ENCODE data around the gene FSTL3. TPM values are rescaled to one million over a fixed set of nuclear protein-coding genes. Genes with fewer than 3 reads are reported as not detected.

FSTL3 gene
- total and polyA plus RNA-seq, 10 of the 15 experiments (the other 5 are each of a cell fraction or from before 2014, with no cell fraction given) = 0.42 to 13.5 (median 3.6) TPM

DNA sequence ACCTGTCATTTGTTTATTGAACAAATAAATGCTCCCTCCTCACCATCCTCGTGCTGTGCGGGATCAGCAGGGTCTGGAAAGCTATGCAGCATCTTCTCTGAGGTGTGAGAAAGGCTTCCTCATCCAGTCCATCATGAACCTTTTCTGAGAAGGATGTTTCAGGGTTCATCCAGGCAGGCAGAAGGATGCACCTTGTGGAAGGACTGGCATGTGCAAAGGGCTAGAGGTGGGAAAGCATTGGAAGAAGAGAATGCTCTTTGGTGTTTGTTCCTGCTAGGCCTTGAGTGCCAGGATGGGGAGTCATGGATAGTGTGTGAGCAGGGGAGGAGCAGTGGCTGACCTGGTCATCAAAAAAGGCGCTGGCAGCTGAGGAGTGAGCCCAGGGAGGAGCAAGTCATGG is 39.2 kb downstream of the FSTL3 start (continued):
- TF ChIP-seq, protein P1, sequence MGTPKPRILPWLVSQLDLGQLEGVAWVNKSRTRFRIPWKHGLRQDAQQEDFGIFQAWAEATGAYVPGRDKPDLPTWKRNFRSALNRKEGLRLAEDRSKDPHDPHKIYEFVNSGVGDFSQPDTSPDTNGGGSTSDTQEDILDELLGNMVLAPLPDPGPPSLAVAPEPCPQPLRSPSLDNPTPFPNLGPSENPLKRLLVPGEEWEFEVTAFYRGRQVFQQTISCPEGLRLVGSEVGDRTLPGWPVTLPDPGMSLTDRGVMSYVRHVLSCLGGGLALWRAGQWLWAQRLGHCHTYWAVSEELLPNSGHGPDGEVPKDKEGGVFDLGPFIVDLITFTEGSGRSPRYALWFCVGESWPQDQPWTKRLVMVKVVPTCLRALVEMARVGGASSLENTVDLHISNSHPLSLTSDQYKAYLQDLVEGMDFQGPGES (IDR thresholded peaks at IDR 0.05) = no peak
- TF ChIP-seq SMC3 (IDR thresholded peaks at IDR 0.05; ENCODE audit: borderline replicate concordance, low read length) = no peak

DNA sequence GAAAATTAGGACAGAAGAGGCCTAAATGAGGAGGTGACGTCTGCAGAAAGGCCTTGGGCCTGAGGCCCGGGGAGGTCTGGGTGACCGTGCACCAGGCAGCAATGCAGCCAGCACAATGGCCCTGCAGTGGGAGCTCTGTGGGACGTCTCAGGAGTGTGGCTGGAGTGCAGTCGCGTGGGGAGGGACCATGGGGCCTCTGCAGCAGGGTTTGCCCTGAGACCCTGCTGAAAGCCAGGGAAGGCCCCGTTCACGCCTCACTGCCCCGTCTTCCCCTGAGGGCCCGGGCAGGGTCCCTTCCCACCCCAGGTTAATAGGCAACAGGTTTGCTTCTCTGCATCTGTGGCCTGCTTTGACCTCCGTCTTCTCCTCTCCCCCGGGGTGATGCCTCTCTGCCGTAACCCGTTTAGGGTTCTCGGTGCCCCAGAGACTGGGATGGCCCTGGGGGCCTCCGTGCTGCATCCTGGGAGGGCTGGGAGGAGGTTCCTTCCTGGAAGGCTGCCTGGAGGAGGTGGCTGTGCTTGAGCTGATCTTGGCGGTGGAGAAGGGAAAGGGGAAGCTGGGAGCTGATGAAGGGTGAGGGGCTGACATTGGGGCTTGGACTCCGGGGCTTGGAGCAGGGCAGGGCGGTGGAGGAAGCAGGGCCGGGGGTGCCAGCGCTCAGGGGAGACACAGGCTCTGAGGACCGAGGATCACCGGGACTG is 42.2 kb downstream of the FSTL3 start:
- Histone ChIP-seq H2AFZ (ENCODE audit: control insufficient read depth, low read depth, low read length) (no peak overlapping the region), H3K79me2 (ENCODE audit: control insufficient read depth, insufficient read depth, low read length) (no peaks in the 10 kb centered on the region), H3K4me2 (ENCODE audit: control insufficient read depth, insufficient read depth) (0 out of 2 replicates have a peak overlapping the region, but pooled peaks have one; percentile 7), H3K27me3 (replicated peaks in 1 of 2; ENCODE audit: control insufficient read depth in 2 of 2, insufficient read depth in 2 of 2, low read length in 1 of 2) (no peaks in the 10 kb centered on the region), H3K9me3 (replicated peaks; ENCODE audit: control insufficient read depth, insufficient read depth, low read length) (peaks cover 5% of the 10 kb centered on the region; the same call in 1 of the 3 replicates), H4K20me1 (ENCODE audit: control insufficient read depth, insufficient read depth) (no peaks in the 10 kb centered on the region), H3K4me3 (no peak overlapping the region), H3K4me1 (ENCODE audit: control insufficient read depth, insufficient read depth, low read length) (no peaks in the 10 kb centered on the region; the same call in 1 of the 2 replicates), H3K27ac (ENCODE audit: control insufficient read depth, insufficient read depth) (no peak overlapping the region), H3K36me3 (ENCODE audit: control insufficient read depth in 2 of 2, insufficient read depth in 2 of 2, low read length in 1 of 2) (no peaks in the 10 kb centered on the region), H3K9ac (ENCODE audit: control insufficient read depth, insufficient read depth, low read length) (no peak overlapping the region)
- DNase-seq (ENCODE audit: low read depth, low spot score) (no peak), ATAC-seq (peak; percentile 58), FAIRE-seq (no peak)
- ChIA-PET SMC1A (ENCODE audit: uncharacterized antibody, unreplicated experiment) (no interaction called here), POLR2A (no interaction called here), CTCF (interaction anchor here (0.6 to 1.5 kb wide), 2 partner anchors 42 to 73 kb away, joined by 3 read pairs; no protein-coding TSS in a partner anchor), RAD21 (ENCODE audit: unreplicated experiment) (no interaction called here)
- intact Hi-C loops (cut with micrococcal nuclease; ENCODE audit: unreplicated experiment) (no loop called here), in situ Hi-C loops (cut with MboI) (no loop called here)
- BruUV-seq (replicated peaks) = no TSS peak
- WGBS (ENCODE audit: insufficient coverage, insufficient replicate concordance, low lambda C conversion rate, missing lambda C conversion rate) = 3% methylated on average over 18 of the region's 23 CpGs
- TF ChIP-seq EGR1 (IDR thresholded peaks at IDR 0.05; ENCODE audit: borderline replicate concordance in 1 of 2, low read depth in 2 of 2, low read length in 2 of 2) (no peak), SMC3 (IDR thresholded peaks at IDR 0.05; ENCODE audit: borderline replicate concordance, low read length) (no peak), FOXK2 (IDR thresholded peaks at IDR 0.05) (no peak), CHD1 (IDR thresholded peaks at IDR 0.05; ENCODE audit: low read depth, low read length) (no peak), HDAC2 (IDR thresholded peaks at IDR 0.05) (no peak), IKZF2 (IDR thresholded peaks at IDR 0.05) (no peak), HDGF (IDR thresholded peaks at IDR 0.05) (no peak), MEF2B (IDR thresholded peaks at IDR 0.05; ENCODE audit: partially characterized antibody, poor library complexity, severe bottlenecking) (peak; percentile 68)
- TF ChIP-seq, protein P2, sequence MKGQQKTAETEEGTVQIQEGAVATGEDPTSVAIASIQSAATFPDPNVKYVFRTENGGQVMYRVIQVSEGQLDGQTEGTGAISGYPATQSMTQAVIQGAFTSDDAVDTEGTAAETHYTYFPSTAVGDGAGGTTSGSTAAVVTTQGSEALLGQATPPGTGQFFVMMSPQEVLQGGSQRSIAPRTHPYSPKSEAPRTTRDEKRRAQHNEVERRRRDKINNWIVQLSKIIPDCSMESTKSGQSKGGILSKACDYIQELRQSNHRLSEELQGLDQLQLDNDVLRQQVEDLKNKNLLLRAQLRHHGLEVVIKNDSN (IDR thresholded peaks at IDR 0.05; ENCODE audit: borderline replicate concordance, extremely low read length, insufficient read depth, low read depth, low read length) = no peak
- TF ChIP-seq, protein P3, sequence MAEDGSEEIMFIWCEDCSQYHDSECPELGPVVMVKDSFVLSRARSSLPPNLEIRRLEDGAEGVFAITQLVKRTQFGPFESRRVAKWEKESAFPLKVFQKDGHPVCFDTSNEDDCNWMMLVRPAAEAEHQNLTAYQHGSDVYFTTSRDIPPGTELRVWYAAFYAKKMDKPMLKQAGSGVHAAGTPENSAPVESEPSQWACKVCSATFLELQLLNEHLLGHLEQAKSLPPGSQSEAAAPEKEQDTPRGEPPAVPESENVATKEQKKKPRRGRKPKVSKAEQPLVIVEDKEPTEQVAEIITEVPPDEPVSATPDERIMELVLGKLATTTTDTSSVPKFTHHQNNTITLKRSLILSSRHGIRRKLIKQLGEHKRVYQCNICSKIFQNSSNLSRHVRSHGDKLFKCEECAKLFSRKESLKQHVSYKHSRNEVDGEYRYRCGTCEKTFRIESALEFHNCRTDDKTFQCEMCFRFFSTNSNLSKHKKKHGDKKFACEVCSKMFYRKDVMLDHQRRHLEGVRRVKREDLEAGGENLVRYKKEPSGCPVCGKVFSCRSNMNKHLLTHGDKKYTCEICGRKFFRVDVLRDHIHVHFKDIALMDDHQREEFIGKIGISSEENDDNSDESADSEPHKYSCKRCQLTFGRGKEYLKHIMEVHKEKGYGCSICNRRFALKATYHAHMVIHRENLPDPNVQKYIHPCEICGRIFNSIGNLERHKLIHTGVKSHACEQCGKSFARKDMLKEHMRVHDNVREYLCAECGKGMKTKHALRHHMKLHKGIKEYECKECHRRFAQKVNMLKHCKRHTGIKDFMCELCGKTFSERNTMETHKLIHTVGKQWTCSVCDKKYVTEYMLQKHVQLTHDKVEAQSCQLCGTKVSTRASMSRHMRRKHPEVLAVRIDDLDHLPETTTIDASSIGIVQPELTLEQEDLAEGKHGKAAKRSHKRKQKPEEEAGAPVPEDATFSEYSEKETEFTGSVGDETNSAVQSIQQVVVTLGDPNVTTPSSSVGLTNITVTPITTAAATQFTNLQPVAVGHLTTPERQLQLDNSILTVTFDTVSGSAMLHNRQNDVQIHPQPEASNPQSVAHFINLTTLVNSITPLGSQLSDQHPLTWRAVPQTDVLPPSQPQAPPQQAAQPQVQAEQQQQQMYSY (CRISPR knock-in tag; IDR thresholded peaks at IDR 0.05) = no peak
- TF ChIP-seq, protein P4, sequence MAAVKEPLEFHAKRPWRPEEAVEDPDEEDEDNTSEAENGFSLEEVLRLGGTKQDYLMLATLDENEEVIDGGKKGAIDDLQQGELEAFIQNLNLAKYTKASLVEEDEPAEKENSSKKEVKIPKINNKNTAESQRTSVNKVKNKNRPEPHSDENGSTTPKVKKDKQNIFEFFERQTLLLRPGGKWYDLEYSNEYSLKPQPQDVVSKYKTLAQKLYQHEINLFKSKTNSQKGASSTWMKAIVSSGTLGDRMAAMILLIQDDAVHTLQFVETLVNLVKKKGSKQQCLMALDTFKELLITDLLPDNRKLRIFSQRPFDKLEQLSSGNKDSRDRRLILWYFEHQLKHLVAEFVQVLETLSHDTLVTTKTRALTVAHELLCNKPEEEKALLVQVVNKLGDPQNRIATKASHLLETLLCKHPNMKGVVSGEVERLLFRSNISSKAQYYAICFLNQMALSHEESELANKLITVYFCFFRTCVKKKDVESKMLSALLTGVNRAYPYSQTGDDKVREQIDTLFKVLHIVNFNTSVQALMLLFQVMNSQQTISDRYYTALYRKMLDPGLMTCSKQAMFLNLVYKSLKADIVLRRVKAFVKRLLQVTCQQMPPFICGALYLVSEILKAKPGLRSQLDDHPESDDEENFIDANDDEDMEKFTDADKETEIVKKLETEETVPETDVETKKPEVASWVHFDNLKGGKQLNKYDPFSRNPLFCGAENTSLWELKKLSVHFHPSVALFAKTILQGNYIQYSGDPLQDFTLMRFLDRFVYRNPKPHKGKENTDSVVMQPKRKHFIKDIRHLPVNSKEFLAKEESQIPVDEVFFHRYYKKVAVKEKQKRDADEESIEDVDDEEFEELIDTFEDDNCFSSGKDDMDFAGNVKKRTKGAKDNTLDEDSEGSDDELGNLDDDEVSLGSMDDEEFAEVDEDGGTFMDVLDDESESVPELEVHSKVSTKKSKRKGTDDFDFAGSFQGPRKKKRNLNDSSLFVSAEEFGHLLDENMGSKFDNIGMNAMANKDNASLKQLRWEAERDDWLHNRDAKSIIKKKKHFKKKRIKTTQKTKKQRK (IDR thresholded peaks at IDR 0.05; ENCODE audit: low read depth, low read length) = no peak

Measured in GM12878 (cell line).